ENCODE results near the gene USP14. TPM values are rescaled to one million over a fixed set of nuclear protein-coding genes. Genes with fewer than 3 reads are reported as not detected.

USP14 gene
- total and polyA plus RNA-seq, 2 of the 8 experiments (the other 6 are each of a cell fraction or from before 2014, with no cell fraction given) = 14.8 to 91.1 TPM

DNA sequence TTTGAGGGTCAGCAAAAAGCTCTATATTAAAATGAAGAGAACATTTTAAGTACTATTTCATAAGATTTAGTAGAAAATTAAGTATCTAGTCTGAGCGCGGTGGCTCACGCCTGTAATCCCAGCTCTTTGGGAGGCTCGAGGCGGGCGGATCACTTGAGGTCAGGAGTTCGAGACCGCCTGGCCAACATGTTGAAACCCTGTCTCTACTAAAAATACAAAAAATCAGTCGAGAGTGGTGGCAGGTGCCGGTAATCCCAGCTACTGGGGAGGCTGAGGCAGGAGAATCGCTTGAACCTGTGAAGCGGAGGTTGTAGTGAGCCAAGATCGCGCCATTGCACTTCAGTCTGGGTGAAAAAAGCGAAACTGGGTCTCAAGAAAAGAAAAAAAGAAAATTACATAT lies 1.6 kb downstream of the USP14 start:
- TF ChIP-seq EGR1 (IDR thresholded peaks at IDR 0.05; ENCODE audit: borderline replicate concordance, low read depth, low read length) (no peak), HDAC6 (IDR thresholded peaks at IDR 0.05; ENCODE audit: low read depth, low read length) (no peak), PHF8 (conservative IDR thresholded peaks at IDR 0.05; ENCODE audit: low read depth, low read length) (no peak), RAD21 (IDR thresholded peaks at IDR 0.05 in 1 of 2, conservative IDR thresholded peaks at IDR 0.05 in 1 of 2; ENCODE audit: low read depth in 2 of 2, low read length in 2 of 2) (no peak), YY1 (IDR thresholded peaks at IDR 0.05; ENCODE audit: low read depth, low read length) (no peak), SIRT6 (IDR thresholded peaks at IDR 0.05; ENCODE audit: low read length) (no peak)
- WGBS, 2 experiments (ENCODE audit: extremely low coverage in 1 of 2, insufficient coverage in 1 of 2, insufficient read length in 1 of 2, insufficient replicate concordance in 2 of 2, low coverage in 1 of 2, low lambda C conversion rate in 2 of 2, missing lambda C conversion rate in 1 of 2) = 94% methylated on average over 15 of the region's 15 CpGs; no CpG with 5 or more reads in 1 of the 2 experiments
- peaks cover 0 to 7% (median under 1%) of the 10 kb centered on the region in 4 experiments; a peak in 5 of 8 replicates for H3K36me3 ChIP-seq (ENCODE audit: control insufficient read depth in 2 of 4, insufficient read depth in 4 of 4, low read length in 3 of 4)
- peak overlapping the region in 1 of 4 experiments; percentile 98; a peak in 3 of 8 replicates for H3K4me3 ChIP-seq (ENCODE audit: extremely low read depth in 1 of 4, insufficient read depth in 2 of 4, low read depth in 3 of 4, low read length in 4 of 4)
- H3K4me1 ChIP-seq (replicated peaks in 1 of 4; ENCODE audit: control insufficient read depth in 3 of 4, insufficient read depth in 4 of 4, low read length in 3 of 4) = no peaks in the 10 kb centered on the region; a peak in 2 of 7 replicates
- no peak overlapping the region for H2BK15ac ChIP-seq (ENCODE audit: low read length)
- no peaks in the 10 kb centered on the region for H3K79me1 ChIP-seq (ENCODE audit: low read depth, low read length)
- no peak overlapping the region for H3K56ac ChIP-seq (replicated peaks; ENCODE audit: insufficient read length, low read depth, low read length)
- DNase-seq (ENCODE audit: low read depth in 1 of 2, low spot score in 2 of 2) (no peak), FAIRE-seq (no peak)
- no peak overlapping the region for H3K23ac ChIP-seq (ENCODE audit: insufficient read length)
- H3K23me2 ChIP-seq (ENCODE audit: low read depth, low read length) = peaks cover 5% of the 10 kb centered on the region
- H2AK5ac ChIP-seq (ENCODE audit: low read depth, low read length) = no peak overlapping the region
- H3K9ac ChIP-seq (replicated peaks in 1 of 4; ENCODE audit: extremely low read depth in 1 of 4, low read depth in 3 of 4, low read length in 3 of 4) = no peak overlapping the region; a peak in 1 of 7 replicates
- H2BK12ac ChIP-seq (ENCODE audit: low read depth, low read length) = no peak overlapping the region
- ChIA-PET POLR2A (ENCODE audit: partially characterized antibody) (interaction anchor here (1.2 to 1.3 kb wide), 2 partner anchors 19 to 24 kb away, joined by 3 read pairs; no protein-coding TSS in a partner anchor), CTCF (ENCODE audit: partially characterized antibody) (interaction anchor here (0.8 to 0.9 kb wide), 2 partner anchors 11 to 14 kb away, joined by 3 read pairs; no protein-coding TSS in a partner anchor)
- H3K4ac ChIP-seq (replicated peaks; ENCODE audit: insufficient read length, low read depth, low read length) = no peak overlapping the region
- no peak overlapping the region for H2AFZ ChIP-seq (ENCODE audit: low read length)
- H4K20me1 ChIP-seq (replicated peaks in 1 of 2; ENCODE audit: control insufficient read depth in 1 of 2, insufficient read depth in 2 of 2, low read length in 2 of 2) = peaks cover 2 to 4% of the 10 kb centered on the region in 2 experiments
- peaks cover 3 to 9% (median 7%) of the 10 kb centered on the region in 4 experiments for H3K27me3 ChIP-seq (replicated peaks in 1 of 4; ENCODE audit: control insufficient read depth in 3 of 4, extremely low read depth in 1 of 4, insufficient read depth in 3 of 4, low read length in 3 of 4)
- H3K18ac ChIP-seq (ENCODE audit: extremely low read depth, low read length) = no peak overlapping the region
- peaks cover 22 to 51% of the 10 kb centered on the region in 2 experiments for H3K79me2 ChIP-seq (ENCODE audit: control insufficient read depth in 1 of 2, insufficient read depth in 2 of 2, low read length in 2 of 2)
- H2BK120ac ChIP-seq (replicated peaks; ENCODE audit: low read depth, low read length) = no peak overlapping the region
- no peak overlapping the region for H4K8ac ChIP-seq (ENCODE audit: extremely low read depth, insufficient read depth, low read length)
- peak overlapping the region; percentile 83 to 92; a peak in 3 of 4 replicates for H3K4me2 ChIP-seq (ENCODE audit: insufficient read depth in 1 of 2, low read depth in 2 of 2, low read length in 2 of 2)
- no peak overlapping the region for H2BK5ac ChIP-seq (ENCODE audit: low read depth, low read length)
- H4K5ac ChIP-seq (ENCODE audit: insufficient read length, low read depth, low read length) = no peak overlapping the region
- no peak overlapping the region for H4K91ac ChIP-seq (replicated peaks; ENCODE audit: insufficient read length, low read length)
- H3K9me3 ChIP-seq (ENCODE audit: insufficient read depth in 2 of 2, low read depth in 1 of 2, low read length in 1 of 2) = no peaks in the 10 kb centered on the region; a peak in 1 of 4 replicates
- no peak overlapping the region for H2BK20ac ChIP-seq (ENCODE audit: low read length)
- H3K27ac ChIP-seq (ENCODE audit: low read depth, low read length) = no peak overlapping the region
- no peak overlapping the region for H3K14ac ChIP-seq (ENCODE audit: insufficient read length)
